Caco-2 (cell line): Measurements from ENCODE around the gene CASP10. TPM values are rescaled to one million over a fixed set of nuclear protein-coding genes. Genes with fewer than 3 reads are reported as not detected.

Experiments used
- BruUV-seq: library from RNA; stranded (reverse); fragments of 400-500 nt; replicated peaks from 2 replicates; lab custom pipeline; 2021; lab: Mats Ljungman, UMichigan
- CTCF ChIA-PET: fragments of 300-600 bp; sonication (Branson Sonifier 250); formaldehyde crosslinking; loops from one replicate; lab custom pipeline; 2022; ENCODE audit warnings: antibody characterized with exemption; lab: Charles Lee
- POLR2A ChIA-PET: fragments of 300-600 bp; sonication (Branson Sonifier 250); formaldehyde crosslinking; loops from one replicate; lab custom pipeline; 2022; ENCODE audit warnings: antibody characterized with exemption; lab: Charles Lee
- DNase-seq, 2 experiments: peaks; one replicate each; pipeline versions ENCODE4 v3.0.0 to v3.0.0-alpha.2; 2020 to 2022
- H3K27me3 ChIP-seq: replicated peaks from 2 replicates; pipeline ENCODE4 v1.6.0; 2011; ENCODE audit warnings: low read length; ENCODE audit not compliant: control insufficient read depth, insufficient read depth
- H3K36me3 ChIP-seq: 2 replicates; pipeline ENCODE4 v1.5.1; 2011; ENCODE audit warnings: low read length; ENCODE audit not compliant: control insufficient read depth, insufficient read depth
- H3K4me1 ChIP-seq: fragments of 250-450 bp; sonication (Bioruptor Pico); 2 replicates; pipeline ENCODE4 v1.5.1; 2020; ENCODE audit warnings: mild to moderate bottlenecking
- H3K4me3 ChIP-seq: 2 replicates; pipeline ENCODE4 v1.5.1; 2011; ENCODE audit warnings: low read depth, mild to moderate bottlenecking, control low read depth, low read length
- H3K9me3 ChIP-seq: fragments of 250-450 bp; sonication (Bioruptor Pico); 2 replicates; pipeline ENCODE4 v1.5.1; 2020; ENCODE audit warnings: mild to moderate bottlenecking, moderate library complexity
- H3K27ac Mint-ChIP-seq: one replicate; pipeline ENCODE4 v1.8.0; 2022; ENCODE audit warnings: mixed read lengths; ENCODE audit not compliant: unreplicated experiment
- H3K27me3 Mint-ChIP-seq: one replicate; pipeline ENCODE4 v1.8.0; 2022; ENCODE audit warnings: mixed read lengths; ENCODE audit not compliant: insufficient read depth, unreplicated experiment
- H3K36me3 Mint-ChIP-seq: one replicate; pipeline ENCODE4 v1.8.0; 2022; ENCODE audit warnings: mild to moderate bottlenecking, mixed read lengths; ENCODE audit not compliant: insufficient read depth, unreplicated experiment
- H3K4me1 Mint-ChIP-seq: one replicate; pipeline ENCODE4 v1.8.0; 2022; ENCODE audit warnings: low read depth, mixed read lengths; ENCODE audit not compliant: unreplicated experiment
- H3K4me3 Mint-ChIP-seq: one replicate; pipeline ENCODE4 v1.8.0; 2022; ENCODE audit warnings: mild to moderate bottlenecking, moderate library complexity, mixed read lengths; ENCODE audit not compliant: unreplicated experiment
- H3K9me3 Mint-ChIP-seq: one replicate; pipeline ENCODE4 v1.8.0; 2022; ENCODE audit warnings: mixed read lengths; ENCODE audit not compliant: unreplicated experiment
- intact Hi-C: fragments of 100-400 bp; cut with micrococcal nuclease; formaldehyde crosslinking; loops from one replicate; pipeline ENCODE4 v1.10.0; 2022; ENCODE audit not compliant: unreplicated experiment
- total RNA-seq: library from RNA; stranded (reverse); gene quantifications from 2 replicates; pipeline ENCODE4 v1.2.3, GENCODE V29; 2022
- TF ChIP-seq, protein P1 (sequence below), 2 experiments: fragments of 200-600 bp in 1 of 2; IDR thresholded peaks; 1 replicate in 1 of 2; 2 replicates in 1 of 2; pipeline versions ENCODE4 v1.5.1 to v1.8.0; 2011 to 2022; ENCODE audit warnings: antibody characterized with exemption in 1 of 2, control low read depth in 1 of 2, inconsistent platforms in 1 of 2, low read depth in 1 of 2, low read length in 1 of 2, mild to moderate bottlenecking in 1 of 2, moderate library complexity in 1 of 2; ENCODE audit not compliant: insufficient read depth in 1 of 2, severe bottlenecking in 1 of 2, unreplicated experiment in 1 of 2

The CASP10 gene
- total RNA-seq, 1 experiment from 2014 or later: 5.8 TPM

DNA sequence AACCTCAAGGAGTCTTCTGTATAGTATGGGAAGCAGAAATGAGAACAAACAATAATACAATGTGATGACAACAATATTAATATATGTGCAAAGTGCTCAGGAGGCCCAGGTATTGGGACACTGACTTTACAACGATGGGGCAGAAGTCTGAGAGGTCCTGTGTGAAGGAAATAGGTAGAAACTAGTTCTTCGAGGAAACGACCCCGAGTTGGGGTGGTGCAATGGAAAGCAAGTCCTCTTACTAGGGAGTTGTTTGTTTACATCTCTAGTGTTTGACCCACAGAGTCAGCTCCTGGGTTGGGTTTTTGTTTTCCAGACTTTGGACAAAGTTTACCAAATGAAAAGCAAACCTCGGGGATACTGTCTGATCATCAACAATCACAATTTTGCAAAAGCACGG lies 93.6 kb downstream of the CASP10 start:
- CTCF ChIA-PET: no interaction called here
- Histone ChIP-seq H3K4me1 (no peaks in the 10 kb centered on the region), H3K9me3 (peaks cover 3% of the 10 kb centered on the region; the same call in 1 of the 2 replicates), H3K36me3 (no peaks in the 10 kb centered on the region), H3K27me3 (no peaks in the 10 kb centered on the region), H3K4me3 (no peak overlapping the region)
- intact Hi-C loops: no loop called here
- Mint-ChIP-seq H3K36me3 (peaks cover 46% of the 10 kb centered on the region), H3K4me1 (no peaks in the 10 kb centered on the region), H3K9me3 (no peaks in the 10 kb centered on the region), H3K27ac (no peak overlapping the region), H3K27me3 (no peaks in the 10 kb centered on the region), H3K4me3 (no peak overlapping the region)
- POLR2A ChIA-PET: no interaction called here
- no TSS peak for BruUV-seq
- DNase-seq: no peak
- TF ChIP-seq, protein P1, sequence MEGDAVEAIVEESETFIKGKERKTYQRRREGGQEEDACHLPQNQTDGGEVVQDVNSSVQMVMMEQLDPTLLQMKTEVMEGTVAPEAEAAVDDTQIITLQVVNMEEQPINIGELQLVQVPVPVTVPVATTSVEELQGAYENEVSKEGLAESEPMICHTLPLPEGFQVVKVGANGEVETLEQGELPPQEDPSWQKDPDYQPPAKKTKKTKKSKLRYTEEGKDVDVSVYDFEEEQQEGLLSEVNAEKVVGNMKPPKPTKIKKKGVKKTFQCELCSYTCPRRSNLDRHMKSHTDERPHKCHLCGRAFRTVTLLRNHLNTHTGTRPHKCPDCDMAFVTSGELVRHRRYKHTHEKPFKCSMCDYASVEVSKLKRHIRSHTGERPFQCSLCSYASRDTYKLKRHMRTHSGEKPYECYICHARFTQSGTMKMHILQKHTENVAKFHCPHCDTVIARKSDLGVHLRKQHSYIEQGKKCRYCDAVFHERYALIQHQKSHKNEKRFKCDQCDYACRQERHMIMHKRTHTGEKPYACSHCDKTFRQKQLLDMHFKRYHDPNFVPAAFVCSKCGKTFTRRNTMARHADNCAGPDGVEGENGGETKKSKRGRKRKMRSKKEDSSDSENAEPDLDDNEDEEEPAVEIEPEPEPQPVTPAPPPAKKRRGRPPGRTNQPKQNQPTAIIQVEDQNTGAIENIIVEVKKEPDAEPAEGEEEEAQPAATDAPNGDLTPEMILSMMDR (IDR thresholded peaks at IDR 0.05; ENCODE audit: insufficient read depth in 1 of 2, low read depth in 1 of 2, low read length in 1 of 2, severe bottlenecking in 1 of 2, unreplicated experiment in 1 of 2): no peak

Other genes with a start within 250 kb of the CASP10 start
- 45.5 and 47.3 TPM in 2 replicates for gene ORC2, start 219.5 kb upstream of the CASP10 start, total RNA-seq
- gene HYCC2, start 111.5 kb upstream of the CASP10 start, total RNA-seq: 21.8 and 21.9 TPM in 2 replicates
- gene NDUFB3, start 111.1 kb upstream of the CASP10 start, total RNA-seq: 117 and 118 TPM in 2 replicates
- 56.4 and 62.6 TPM in 2 replicates for gene CFLAR, start 67.0 kb upstream of the CASP10 start, total RNA-seq
- 32.1 and 33.4 TPM in 2 replicates for gene CASP8, start 77.4 kb downstream of the CASP10 start, total RNA-seq
- gene FLACC1, start 174.2 kb downstream of the CASP10 start, total RNA-seq: 0.86 and 0.91 TPM in 2 replicates